ENCODE data around the gene CCSER1. TPM values are rescaled to one million over a fixed set of nuclear protein-coding genes. Genes with fewer than 3 reads are reported as not detected.

The CCSER1 gene
- total and polyA plus RNA-seq, 2 experiments from 2014 or later: 2.9 to 3.4 TPM

DNA sequence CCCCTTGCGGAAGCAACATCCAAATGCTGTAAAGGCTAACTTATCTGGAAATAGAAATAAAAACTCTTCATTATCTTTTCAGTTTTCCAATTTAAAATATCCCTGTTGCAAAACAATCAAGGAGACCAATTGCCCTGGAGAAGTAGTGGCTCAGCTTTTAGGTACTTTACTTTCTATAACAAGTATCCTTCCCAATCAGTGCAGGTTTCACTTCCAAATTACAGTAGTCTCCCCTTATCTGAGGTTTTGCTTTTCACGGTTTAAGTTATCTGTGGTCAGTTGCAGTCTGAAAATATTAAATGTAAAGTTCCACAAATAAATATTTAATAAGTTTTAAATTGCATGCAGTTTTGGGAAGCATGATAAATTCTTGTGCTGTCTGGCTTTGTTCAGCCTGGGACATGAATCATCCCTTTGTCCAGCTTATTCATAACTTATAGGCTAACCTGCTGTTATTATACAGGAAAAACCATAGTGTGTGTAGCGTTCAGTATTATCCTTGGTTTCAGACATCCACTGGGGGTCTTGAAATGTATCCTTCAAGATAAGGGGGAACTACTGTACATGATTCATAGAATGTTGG lies 1203.5 kb downstream of the CCSER1 start:
- Histone ChIP-seq H3K36me3 (ENCODE audit: insufficient read depth) (peaks cover 13% of the 10 kb centered on the region), H2AFZ (no peak overlapping the region), H3K4me1 (ENCODE audit: insufficient read depth) (no peaks in the 10 kb centered on the region), H3K27ac (ENCODE audit: low read depth) (no peak overlapping the region), H3K9me2 (ENCODE audit: insufficient read depth) (no peaks in the 10 kb centered on the region), H3K4me2 (no peak overlapping the region), H3K4me3 (no peak overlapping the region), H4K20me1 (replicated peaks; ENCODE audit: insufficient read depth) (no peaks in the 10 kb centered on the region), H3K27me3 (ENCODE audit: insufficient read depth) (no peaks in the 10 kb centered on the region), H3F3A (replicated peaks; ENCODE audit: low read depth) (no peaks in the 10 kb centered on the region), H3K79me2 (replicated peaks; ENCODE audit: insufficient read depth) (no peaks in the 10 kb centered on the region)
- H3K27me3 Mint-ChIP-seq (ENCODE audit: insufficient read depth, low read depth, poor library complexity): no peaks in the 10 kb centered on the region
- DNase-seq (ENCODE audit: low spot score) (no peak), ATAC-seq (no peak)
- H3K4me1 Mint-ChIP-seq: no peaks in the 10 kb centered on the region
- peaks cover 34% of the 10 kb centered on the region for H3K9me3 Mint-ChIP-seq
- no peak overlapping the region for H3K4me3 Mint-ChIP-seq
- H3K27ac Mint-ChIP-seq: no peak overlapping the region
- no peak for TF ChIP-seq EZH2phosphoT487 (IDR thresholded peaks at IDR 0.05; ENCODE audit: unreplicated experiment)
- no peak for TF ChIP-seq STAT1 (IDR thresholded peaks at IDR 0.05; ENCODE audit: unreplicated experiment)
- TF ChIP-seq ZNF114 (CRISPR knock-in tag; IDR thresholded peaks at IDR 0.05): no peak
- TF ChIP-seq, protein P1, sequence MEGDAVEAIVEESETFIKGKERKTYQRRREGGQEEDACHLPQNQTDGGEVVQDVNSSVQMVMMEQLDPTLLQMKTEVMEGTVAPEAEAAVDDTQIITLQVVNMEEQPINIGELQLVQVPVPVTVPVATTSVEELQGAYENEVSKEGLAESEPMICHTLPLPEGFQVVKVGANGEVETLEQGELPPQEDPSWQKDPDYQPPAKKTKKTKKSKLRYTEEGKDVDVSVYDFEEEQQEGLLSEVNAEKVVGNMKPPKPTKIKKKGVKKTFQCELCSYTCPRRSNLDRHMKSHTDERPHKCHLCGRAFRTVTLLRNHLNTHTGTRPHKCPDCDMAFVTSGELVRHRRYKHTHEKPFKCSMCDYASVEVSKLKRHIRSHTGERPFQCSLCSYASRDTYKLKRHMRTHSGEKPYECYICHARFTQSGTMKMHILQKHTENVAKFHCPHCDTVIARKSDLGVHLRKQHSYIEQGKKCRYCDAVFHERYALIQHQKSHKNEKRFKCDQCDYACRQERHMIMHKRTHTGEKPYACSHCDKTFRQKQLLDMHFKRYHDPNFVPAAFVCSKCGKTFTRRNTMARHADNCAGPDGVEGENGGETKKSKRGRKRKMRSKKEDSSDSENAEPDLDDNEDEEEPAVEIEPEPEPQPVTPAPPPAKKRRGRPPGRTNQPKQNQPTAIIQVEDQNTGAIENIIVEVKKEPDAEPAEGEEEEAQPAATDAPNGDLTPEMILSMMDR (conservative IDR thresholded peaks at IDR 0.05; ENCODE audit: low read depth in 2 of 2): no peak
- no peak for TF ChIP-seq ZNF462 (CRISPR knock-in tag; IDR thresholded peaks at IDR 0.05)
- no peak for TF ChIP-seq POLR2AphosphoS5 (IDR thresholded peaks at IDR 0.05; ENCODE audit: low read depth)
- no peak for TF ChIP-seq REST (IDR thresholded peaks at IDR 0.05; ENCODE audit: unreplicated experiment)
- TF ChIP-seq, protein P2, sequence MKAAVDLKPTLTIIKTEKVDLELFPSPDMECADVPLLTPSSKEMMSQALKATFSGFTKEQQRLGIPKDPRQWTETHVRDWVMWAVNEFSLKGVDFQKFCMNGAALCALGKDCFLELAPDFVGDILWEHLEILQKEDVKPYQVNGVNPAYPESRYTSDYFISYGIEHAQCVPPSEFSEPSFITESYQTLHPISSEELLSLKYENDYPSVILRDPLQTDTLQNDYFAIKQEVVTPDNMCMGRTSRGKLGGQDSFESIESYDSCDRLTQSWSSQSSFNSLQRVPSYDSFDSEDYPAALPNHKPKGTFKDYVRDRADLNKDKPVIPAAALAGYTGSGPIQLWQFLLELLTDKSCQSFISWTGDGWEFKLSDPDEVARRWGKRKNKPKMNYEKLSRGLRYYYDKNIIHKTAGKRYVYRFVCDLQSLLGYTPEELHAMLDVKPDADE (IDR thresholded peaks at IDR 0.05): no peak
- TF ChIP-seq NANOG (IDR thresholded peaks at IDR 0.05; ENCODE audit: borderline replicate concordance): no peak
- TF ChIP-seq EZH2 (IDR thresholded peaks at IDR 0.05; ENCODE audit: low read depth, unreplicated experiment): no peak
- no peak for TF ChIP-seq ZNF331 (CRISPR knock-in tag; IDR thresholded peaks at IDR 0.05; ENCODE audit: low read depth)
- peaks cover 27% of the 10 kb centered on the region for H3K36me3 Mint-ChIP-seq (ENCODE audit: low read depth)
